Activated effector memory CD4-positive, alpha-beta T cell treated with Interleukin-2 at 50 U/mL for 16 hours (primary cell): ENCODE measurements around the gene PITPNM1.
"Not testable (repeated sequence)": the region's sequence is repeated elsewhere in the genome, so short reads cannot be mapped to it uniquely, and the experiment has no call there.

Source experiments
- DNase-seq: peaks from one replicate; pipeline ENCODE4 v3.0.0-alpha.2; 2020

The PITPNM1 gene

DNA sequence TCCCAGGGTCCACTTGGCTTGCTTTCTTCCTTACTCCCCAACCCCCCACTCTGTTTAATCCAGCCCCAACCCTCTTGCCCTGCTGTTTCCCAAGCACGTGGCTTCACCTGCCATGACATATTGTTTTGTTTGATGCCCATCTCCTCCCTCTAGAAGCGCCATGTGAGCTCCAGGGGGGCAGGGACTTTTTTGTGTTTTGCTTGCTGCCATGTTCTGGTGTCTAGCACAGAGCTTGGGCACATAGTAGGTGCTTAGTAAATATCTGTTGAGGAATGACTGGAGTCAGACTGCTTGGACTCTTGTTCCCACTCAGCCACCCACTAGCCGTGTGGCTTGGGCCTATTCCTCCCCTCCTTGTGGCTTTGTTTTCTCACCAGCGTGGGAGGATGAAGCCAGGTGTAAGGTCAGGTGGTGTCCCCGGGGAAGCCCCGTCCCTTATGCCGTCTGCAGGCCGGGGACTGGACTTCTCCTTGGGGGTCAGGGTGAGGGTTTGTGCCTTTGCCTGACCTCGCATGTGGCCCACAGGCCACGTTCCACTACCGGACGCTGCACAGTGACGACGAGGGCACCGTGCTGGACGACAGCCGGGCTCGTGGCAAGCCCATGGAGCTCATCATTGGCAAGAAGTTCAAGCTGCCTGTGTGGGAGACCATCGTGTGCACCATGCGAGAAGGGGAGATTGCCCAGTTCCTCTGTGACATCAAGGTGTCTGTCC is 18.5 kb downstream of the PITPNM1 start:
- DNase-seq: no peak

DNA sequence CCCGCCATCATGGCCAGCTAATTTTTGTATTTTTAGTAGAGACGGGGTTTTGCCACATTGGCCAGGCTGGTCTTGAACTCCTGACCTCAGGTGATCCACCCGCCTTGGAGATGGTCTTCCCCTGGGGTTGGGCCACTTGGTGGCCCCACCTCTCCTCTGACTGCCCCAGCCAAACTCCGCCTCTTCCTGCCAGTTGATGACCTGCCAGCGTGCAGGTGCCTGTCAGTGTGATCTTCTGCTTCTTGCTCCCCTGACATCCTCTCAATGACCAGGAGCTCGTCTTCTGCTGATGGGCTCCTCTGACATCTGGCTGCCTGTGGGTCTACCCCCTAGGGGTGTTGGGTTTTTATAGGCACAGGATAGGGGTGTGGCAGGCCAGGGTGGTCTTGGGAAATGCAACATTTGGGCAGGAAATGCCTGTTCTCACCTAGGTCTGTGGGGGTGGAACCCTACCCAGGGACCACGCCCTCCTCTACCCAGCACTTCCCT is 19.2 kb downstream of the PITPNM1 start:
- peak; percentile 37 for DNase-seq

DNA sequence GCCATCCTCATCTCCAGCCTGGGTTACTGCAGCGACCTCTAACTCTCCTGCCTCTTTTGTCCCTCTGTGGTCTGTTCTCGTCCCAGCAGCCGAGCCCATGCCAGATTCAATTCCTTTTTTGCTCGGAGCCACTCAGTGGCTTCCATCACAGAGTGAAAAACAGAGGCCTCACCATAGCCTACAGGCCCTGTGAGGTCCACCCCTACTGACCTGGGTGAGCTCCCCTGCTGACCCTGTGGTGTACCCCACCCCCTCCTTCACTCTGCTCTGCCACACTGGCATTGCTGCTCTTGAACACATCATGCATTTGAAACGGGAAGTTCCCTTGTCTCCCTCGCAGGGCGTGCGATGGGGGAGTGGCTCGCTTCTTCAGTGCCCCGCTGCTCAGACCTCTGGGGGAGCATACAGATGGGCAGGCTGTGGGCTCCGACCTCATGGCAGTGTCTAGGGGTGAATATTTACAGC is 20.3 kb downstream of the PITPNM1 start:
- DNase-seq: peak; percentile 47

DNA sequence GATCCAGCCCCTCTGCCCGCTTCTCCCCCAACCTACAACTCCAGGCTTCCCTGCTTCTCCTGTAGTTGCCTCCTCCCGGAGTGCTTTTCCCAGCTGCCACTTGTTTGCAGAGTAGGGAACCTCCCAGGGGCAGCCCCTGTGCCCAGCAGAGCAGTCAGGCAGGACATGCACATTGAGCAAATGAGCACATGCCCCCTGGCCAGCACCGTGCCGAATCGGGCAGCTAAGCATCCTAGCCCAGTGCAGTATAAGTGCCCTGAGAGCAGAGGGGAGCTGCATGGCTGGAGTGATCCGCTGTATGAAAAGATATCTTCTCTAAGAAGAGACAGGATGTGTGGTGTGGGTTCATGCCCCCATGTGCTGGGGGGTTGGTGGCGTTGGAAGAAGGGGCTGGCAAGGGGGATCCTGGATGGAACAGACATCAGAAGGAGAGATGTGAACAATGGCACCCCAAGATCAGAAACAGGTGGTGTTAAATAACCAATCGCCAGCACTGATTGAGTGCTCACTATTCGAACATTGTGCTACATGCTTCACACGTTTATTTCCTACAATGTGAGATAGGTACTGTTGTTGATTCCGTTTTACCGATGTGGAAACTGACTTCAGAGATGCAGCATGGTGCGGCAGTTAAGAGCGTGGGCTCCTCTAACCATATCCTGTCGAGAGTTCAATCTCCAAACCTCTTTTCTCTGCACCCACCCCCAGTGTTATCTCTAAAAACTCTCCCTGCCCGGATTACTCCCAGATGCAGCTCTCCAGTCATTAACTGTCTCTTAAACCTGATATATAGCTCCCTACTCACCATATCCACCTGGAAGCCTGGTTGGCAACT is 21.1 kb downstream of the PITPNM1 start:
- DNase-seq: peak; percentile 33

DNA sequence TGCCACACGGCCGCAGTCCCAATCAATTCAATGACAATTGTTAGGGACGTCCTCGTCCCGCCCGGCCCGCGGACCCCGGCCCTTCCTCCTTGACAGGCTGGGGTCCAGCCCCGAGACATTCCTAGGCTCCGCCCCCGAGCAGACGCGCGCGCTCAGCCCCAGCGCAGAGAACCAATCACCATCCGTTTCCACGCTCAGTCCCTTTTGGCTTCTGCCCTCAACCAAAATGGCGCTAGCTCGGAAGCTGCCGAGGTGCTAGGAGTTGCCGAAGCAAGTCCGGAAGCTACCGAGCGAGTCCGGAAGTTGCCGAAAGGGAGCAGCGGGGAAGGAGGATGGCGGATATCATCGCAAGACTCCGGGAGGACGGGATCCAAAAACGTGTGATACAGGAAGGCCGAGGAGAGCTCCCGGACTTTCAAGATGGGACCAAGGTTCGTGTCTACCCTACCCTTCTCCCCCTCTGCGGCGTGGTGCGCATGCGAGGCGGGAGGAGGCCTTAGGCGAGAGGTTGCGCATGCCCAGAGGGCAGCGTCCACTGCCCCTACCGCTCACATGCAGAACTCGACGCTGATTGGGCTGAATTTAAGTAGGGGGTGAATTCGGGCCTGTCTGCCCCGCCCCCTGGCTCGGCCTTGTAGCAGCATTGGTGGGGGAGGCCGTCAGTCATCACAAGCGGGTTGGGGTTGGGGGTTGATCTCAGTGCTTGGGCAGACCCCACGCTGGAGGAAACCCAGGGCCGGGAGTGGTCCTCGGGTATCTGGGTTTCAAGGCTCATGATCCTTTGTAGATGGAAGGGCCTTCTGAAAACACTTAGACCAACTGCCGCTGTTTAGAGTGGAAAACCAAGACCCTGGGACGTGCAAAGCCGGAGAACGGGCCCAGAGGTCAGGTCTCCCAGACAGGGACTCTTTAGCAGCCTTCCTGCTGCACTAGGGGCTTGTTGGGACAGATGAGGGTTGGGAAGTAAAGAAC is 22.1 kb downstream of the PITPNM1 start, which contains the start of gene AIP:
Gene AIP, plus strand, starts transcription at position 200 of the 972 bp plus-strand sequence. Its CDS starts 133 bp downstream, at position 333.
- DNase-seq: peak; percentile 96

DNA sequence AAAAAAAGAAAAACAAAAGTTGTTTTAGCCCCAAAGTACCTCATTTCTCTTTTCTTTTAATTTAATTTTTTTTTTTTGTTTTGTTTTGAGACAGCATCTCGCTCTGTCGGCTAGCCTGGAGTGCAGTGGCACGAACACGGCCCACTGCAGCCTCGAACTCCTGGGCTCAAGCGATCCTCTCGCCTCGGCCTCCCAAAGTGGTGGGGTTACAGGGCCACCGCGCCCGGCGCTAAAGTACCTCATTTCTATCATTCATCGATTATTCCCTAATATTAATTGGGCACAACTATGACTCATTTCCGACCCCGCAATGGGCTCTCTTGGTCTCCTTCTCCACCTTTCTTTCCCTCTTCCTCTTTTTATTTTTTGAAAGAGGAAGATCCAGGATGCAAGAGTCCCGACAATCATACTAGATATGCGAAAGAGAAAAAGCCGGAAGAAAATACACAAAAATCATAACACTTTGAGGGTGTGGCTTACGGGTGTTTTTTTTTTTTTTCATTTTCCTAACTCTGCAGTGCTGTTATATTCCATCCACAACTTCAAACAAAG is 22.8 kb downstream of the PITPNM1 start:
- no peak for DNase-seq

DNA sequence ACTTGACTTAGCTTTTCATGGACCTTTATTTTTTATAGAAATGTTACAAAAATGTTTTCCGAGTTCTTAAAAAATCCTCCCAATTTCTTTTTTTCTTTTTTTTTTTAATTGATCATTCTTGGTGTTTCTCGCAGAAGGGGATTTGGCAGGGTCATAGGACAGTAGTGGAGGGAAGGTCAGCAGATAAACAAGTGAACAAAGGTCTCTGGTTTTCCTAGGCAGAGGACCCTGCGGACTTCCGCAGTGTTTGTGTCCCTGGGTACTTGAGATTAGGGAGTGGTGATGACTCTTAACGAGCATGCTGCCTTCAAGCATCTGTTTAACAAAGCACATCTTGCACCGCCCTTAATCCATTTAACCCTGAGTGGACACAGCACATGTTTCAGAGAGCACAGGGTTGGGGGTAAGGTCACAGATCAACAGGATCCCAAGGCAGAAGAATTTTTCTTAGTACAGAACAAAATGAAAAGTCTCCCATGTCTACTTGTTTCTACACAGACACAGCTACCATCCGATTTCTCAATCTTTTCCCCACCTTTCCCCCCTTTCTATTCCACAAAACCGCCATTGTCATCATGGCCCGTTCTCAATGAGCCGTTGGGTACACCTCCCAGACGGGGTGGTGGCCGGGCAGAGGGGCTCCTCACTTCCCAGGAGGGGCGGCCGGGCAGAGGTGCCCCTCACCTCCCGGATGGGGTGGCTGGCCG is 27.7 kb downstream of the PITPNM1 start:
- DNase-seq: not testable (repeated sequence)

DNA sequence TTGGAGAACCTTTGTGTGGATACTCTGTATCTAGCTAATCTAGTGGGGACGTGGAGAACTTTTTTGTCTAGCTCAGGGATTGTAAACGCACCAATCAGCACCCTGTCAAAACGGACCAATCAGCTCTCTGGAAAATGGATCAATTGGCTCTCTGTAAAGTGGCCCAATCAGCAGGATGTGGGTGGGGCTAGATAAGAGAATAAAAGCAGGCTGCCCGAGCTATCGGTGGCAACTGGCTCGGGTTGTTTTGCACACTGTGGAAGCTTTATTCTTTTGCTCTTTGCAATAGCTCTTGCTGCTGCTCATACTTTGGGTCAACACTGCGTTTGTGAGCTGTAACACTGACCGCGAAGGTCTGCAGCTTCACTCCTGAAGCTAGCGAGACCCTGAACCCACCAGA is 28.5 kb downstream of the PITPNM1 start:
- DNase-seq: not testable (repeated sequence)

DNA sequence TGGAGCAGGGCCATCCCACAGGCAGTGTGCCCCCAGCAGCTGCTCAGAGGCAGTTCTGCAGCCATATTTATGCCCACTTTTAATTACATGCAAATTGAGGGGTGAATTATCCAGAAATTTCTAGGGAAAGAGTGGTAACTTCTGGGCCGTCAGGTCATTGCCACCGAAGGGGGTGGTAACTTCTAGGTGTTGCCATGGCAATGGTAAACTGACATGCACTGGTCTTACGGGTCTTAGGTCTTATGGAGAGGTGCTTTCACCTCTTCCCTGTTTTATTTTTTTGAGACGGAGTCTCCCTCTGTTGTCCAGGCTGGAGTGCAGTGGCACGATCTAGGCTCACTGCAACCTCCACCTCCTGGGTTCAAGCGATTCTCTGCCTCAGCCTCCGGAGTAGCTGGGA is 32.3 kb downstream of the PITPNM1 start:
- no peak for DNase-seq

DNA sequence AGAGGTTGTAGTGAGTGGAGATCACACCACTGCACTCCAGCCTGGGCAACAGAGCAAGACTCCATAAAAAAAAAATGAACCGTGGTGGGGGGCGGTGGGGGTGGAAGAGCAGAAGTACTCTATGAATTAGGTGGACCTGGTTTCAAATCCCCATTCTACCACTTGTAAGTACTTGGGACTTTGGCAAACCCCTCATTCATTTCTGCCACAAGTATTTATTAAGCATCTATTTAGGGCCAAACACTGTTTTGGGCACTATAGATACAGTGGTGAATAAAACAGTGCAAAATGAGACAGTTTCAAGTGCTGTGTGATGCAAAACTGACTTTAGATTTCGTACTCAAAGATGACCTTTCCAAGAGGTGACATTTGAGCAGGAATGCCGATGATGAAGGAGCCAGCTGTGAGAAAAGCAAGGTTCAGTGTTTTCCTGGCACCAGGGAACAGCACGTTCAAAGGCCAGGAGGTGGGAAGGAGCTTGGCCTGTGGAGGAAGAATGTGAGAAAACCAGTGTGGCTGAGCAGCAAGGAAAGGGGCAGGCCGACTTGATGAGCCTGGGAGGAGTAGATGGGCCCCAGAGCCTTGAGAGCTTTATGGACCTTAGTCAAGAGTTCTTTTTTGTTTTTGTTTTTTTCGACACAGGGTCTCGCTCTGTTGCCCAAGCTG is 34.7 kb downstream of the PITPNM1 start:
- no peak for DNase-seq

DNA sequence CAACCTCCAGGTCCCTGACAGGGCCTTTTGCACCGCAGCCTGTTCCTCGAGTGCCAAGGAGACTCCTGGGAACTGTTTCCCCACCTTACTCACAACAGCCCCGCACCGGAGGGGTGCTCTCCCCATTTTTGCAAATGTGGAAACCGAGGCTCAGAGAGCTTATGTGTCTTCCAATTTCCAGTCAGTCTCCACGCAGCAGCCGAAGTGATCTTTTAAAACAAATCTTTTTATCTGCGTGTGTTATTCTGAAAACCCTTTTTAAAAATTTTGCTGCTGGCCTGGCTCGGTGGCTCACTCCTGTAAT is 35.7 kb downstream of the PITPNM1 start:
- no peak for DNase-seq

DNA sequence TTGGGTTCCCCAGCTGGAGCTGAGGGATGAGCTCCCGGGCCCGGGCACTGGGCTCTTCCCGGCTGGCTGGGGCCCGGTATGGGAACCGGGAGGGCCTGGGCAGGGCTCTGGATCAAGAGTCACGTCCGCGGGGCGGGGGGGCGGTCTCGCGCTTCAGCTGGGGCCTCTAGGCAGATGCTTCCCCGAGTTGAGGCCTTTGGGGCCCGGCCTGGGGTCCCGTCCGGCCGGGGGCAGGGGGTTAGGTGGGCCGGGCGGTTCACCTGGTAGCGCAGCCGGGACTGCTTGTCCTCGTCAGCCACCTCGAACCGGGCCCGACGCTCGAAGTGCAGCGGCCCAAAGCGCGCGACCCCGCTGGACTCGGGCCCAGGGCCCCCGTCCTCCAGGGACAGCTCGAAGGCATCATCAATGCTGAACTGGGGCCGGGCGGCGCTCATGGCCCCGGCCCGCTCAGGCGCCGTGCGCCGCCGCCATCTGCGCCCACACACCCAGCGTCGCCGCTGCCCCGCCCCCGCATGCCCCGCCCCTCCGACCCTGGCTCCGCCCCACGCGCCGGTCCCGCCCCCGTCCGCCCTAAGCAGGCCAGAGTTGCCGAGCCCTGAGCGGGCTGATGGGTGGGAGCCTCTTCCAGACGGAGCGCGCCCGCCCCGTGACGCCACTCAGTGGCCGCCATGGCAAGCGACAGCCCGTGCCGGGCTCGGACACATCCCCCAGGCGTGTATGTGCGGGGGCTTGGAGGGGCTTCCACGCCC is 36.2 kb downstream of the PITPNM1 start, which contains the start of gene TMEM134:
Gene TMEM134, minus strand, starts transcription at position 493 of the 749 bp plus-strand sequence. Its CDS starts 59 bp downstream, at position 434.
- DNase-seq: peak; percentile 88

DNA sequence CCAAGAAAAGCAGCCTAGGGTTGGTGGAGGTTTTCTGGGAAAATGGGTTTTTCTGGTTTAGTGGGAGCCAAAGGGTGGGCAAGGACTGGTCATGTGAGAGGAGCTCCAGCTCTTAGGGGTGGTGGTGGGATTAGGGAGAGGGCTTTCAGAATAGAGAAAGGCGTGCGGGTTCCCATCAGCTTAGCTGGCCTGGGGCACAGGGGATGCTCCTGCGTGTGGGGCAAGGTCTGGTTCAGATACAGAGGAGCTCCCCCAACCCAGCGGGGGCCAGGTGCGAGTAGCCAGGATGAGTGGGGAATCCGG is 36.8 kb downstream of the PITPNM1 start:
- DNase-seq: no peak

DNA sequence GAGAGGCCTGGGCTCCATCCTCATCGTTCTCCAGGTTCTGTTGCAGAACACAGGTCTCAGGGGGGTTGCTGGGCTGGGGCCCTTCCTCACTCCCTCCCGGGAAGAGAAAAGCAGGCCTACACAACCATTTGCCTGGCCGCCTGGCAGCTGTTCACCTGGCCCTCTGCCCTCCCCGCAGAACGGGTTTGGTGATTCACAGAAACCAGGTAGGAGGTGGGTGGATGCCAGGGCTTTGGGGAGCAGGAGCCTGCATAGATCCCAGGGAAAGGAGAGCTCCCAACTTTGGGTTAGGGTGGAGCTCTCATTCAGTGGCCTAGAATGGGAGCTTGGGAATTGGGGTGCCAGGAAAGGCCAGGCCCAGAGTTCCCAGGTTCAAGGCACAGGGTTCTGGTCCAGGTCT is 37.1 kb downstream of the PITPNM1 start:
- no peak for DNase-seq

DNA sequence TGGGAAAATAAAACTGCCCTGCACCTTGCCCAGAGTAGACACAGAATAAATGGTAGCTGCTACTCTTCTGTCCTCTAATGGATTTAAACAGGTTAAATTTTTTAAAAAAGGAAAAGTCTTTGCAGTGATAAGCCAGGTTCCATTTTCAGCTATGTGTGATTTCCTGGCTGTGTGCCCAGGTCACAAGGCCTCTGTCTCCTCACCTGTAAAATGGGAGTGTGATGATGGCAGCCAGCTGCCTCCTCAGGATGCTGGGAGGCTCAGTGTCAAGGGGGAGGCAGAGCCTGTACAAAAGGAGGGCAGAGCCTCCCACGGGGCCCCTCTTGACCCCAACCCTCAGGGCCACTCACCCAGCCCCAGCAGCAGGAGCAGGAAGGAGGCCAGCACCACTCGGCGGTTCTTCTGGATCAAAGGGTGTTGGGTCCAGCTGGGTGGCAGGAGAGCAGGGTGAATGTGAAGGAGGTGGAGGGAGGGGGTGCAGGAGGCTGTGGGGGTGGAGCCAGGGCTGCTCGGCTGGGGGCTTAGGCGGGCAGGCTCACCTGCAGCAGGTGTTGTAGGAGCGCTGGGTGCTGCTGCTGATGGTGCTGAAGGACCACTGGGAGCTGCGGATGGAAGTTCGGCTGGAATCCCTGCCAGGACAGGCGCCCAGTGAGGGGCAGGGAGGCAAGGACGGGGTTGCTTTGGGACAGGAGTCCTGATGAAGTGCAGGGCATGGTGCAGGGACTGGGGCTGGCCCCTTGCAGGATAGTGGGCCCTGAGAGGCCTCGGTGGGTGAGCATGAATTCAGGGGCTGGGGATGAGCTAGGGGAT is 38.0 kb downstream of the PITPNM1 start:
- no peak for DNase-seq

DNA sequence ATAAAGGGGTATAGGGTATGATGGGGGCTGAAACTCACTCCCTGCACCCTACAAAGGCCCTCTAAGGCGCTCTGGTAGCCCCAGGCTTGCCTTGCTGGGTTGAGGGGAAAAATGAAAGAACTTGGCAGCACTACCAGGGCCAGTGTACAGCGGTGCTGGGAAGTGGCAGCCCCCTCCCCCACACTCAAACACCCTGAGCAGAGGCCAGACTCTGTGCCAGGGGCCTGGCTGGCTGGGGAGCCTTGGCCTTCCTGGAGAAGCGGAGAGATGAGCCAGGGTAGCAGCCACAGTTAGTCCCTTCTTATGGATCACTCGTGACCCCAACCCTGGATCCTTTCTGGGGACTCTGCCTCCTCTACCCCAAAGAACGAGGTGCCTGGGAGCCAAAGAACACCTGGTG is 38.8 kb downstream of the PITPNM1 start:
- DNase-seq: no peak

DNA sequence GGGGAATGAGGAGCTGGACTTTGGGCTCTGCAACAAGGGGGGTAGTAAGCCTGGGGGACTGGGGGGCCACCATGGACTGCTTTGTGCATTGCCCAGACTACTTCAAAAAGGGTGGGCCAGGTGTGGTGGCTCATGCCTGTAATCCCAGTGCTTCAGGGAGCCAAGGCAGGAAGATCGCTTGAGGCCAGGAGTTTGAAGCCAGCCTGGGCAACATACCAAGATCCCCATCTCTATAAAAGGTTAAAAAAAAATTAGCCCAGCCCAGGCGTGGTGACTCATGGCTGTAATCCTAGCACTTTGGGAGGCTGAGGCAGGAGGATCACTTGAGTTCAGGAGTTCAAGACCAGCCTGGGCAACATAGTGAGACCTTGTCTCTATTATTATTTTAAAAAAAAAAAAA is 39.6 kb downstream of the PITPNM1 start:
- DNase-seq: not testable (repeated sequence)

DNA sequence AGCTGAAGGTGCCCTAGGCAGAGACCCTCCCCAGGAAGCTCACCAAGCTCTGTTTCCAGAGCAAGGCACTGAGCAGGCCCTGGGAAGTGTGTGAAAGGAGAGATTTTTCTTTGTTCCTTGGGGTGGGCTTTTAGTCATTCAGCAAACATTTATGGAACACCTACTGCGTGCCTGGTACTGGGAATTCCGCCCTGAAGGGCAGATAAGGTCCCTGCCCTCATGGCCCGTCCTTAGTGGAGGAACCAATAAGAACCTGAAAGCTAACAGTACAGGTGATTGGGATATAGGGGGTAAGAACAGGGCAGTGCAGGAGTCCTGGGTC is 40.0 kb downstream of the PITPNM1 start:
- no peak for DNase-seq

DNA sequence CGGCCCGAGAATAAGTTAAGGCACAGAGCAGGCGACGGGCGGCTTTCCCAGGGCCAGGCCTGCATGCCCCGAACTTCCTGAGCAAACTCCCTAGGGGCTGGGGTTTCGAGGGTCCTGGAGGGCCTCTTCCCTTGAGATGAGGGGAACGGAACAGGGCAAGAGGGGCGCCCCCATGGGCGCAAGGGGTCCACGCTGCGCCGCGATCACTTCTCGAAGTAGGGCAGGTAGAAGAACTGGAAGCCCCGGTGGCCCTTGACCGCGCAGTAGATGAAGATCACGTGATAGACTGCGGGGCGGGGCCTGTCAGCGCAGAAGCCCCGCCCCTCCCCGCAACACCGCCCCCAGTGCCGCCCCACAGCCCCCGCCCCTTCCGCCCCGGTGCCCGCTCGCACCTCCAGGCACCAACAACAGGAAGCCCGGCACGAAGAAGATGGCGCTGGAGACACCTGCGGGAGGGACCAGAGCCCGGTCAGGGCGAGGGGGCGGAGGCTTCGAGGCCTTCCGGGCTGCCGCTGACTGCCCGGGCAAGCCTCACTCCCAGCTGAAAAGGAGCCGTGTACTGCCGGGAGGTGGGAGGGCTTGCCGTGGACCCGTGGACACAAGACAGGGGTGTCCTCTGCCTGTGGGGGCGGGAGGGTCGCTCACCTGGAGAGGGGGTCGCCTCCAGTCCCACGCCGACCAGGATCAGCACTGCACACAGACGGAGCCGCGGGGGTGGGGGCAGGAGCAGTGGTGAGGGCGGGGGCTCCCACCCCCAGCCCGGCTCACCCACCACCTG is 40.6 kb downstream of the PITPNM1 start:
- DNase-seq: peak; percentile 89
